ENCODE measurements around the gene TP53BP1.

DNA sequence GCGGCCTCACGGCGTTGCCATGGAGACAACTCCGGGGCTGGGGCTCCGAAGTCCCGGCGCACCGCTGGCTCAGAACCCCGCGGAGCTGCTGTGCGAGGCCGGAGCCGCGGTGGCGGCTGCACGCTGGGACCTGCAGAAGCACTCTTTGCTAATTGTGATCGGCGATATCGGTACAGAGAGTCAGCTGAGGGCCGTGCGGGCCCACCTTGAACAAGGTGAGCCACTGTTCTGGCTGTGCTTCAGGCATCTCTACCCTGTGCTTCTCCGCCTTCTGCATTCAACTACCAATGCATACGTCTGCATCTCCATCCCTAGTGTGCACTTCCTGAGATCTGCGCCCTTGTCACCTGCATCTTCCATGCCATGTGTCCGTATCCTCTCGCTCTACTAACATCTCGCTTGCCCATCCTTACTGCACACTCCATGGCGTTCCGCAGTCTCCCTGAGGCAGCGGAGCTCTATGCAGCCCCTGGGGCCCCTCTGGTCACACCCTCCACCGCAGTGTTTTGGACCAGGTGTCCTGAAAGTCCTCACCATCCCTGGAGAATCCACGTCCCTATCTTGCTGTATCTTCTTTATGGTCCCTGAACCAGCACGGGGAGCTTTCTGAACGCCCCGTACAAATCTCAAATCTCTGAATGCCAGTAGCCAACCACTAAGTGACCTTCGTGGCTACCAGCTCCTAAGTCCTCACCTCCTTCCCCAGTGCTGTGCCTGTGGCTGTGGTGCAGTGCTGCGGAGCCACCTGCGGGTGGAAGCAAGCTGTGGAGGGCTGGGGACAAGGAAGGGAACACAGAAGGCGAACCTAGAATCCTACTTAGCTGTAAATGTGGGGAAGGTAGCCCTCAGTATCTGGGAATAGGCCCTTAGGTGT lies 18.3 kb upstream of the TP53BP1 start:
- TF ChIP-seq, protein P1, sequence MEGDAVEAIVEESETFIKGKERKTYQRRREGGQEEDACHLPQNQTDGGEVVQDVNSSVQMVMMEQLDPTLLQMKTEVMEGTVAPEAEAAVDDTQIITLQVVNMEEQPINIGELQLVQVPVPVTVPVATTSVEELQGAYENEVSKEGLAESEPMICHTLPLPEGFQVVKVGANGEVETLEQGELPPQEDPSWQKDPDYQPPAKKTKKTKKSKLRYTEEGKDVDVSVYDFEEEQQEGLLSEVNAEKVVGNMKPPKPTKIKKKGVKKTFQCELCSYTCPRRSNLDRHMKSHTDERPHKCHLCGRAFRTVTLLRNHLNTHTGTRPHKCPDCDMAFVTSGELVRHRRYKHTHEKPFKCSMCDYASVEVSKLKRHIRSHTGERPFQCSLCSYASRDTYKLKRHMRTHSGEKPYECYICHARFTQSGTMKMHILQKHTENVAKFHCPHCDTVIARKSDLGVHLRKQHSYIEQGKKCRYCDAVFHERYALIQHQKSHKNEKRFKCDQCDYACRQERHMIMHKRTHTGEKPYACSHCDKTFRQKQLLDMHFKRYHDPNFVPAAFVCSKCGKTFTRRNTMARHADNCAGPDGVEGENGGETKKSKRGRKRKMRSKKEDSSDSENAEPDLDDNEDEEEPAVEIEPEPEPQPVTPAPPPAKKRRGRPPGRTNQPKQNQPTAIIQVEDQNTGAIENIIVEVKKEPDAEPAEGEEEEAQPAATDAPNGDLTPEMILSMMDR (IDR thresholded peaks at IDR 0.05), result peak in 5 of 6 experiments; percentile 23 to 37 (median 26)
- TF ChIP-seq POLR2A (IDR thresholded peaks at IDR 0.05), result no peak
